ELF-1 (cell line): Measurements from ENCODE around the gene BST1.
A peak's percentile ranks its signal among the peaks of the same experiment; 100 is the strongest.
"Not testable (repeated sequence)": the region's sequence is repeated elsewhere in the genome, so short reads cannot be mapped to it uniquely, and the experiment has no call there.

ENCODE experiments used
- DNase-seq: peaks from one replicate; pipeline ENCODE4 v3.0.0-alpha.2; 2016; ENCODE audit warnings: low read depth, low spot score

The BST1 gene

GRCh38 chr4:15711762-15712161 is 8.9 kb downstream of the BST1 start:
- DNase-seq: no peak

- DNase-seq: no peak
Measured at GRCh38 chr4:15712214-15712613, 9.3 kb downstream of the BST1 start.

- no peak for DNase-seq
Measured at GRCh38 chr4:15714141-15714540, 11.3 kb downstream of the BST1 start.

- DNase-seq: no peak
Measured at GRCh38 chr4:15714646-15715435, 12.0 kb downstream of the BST1 start.

GRCh38 chr4:15716115-15716514 is 13.2 kb downstream of the BST1 start:
- peak; percentile 44 for DNase-seq

GRCh38 chr4:15717086-15717485 is 14.2 kb downstream of the BST1 start:
- DNase-seq: no peak

GRCh38 chr4:15717657-15718416 is 15.0 kb downstream of the BST1 start:
- no peak for DNase-seq

GRCh38 chr4:15718465-15718864 is 15.6 kb downstream of the BST1 start:
- DNase-seq: no peak

GRCh38 chr4:15718959-15719358 is 16.1 kb downstream of the BST1 start:
- no peak for DNase-seq

- no peak for DNase-seq
Measured at GRCh38 chr4:15719506-15719905, 16.6 kb downstream of the BST1 start.

GRCh38 chr4:15720851-15721250 is 18.0 kb downstream of the BST1 start:
- DNase-seq: no peak

GRCh38 chr4:15725608-15726007 is 22.7 kb downstream of the BST1 start:
- DNase-seq: no peak

GRCh38 chr4:15729910-15730533 is 27.2 kb downstream of the BST1 start:
- peak; percentile 14 for DNase-seq

- not testable (repeated sequence) for DNase-seq
Measured at GRCh38 chr4:15733061-15733460, 30.2 kb downstream of the BST1 start.

- DNase-seq: no peak
Measured at GRCh38 chr4:15735536-15735935, 32.7 kb downstream of the BST1 start.

- no peak for DNase-seq
Measured at GRCh38 chr4:15736514-15737050, 33.7 kb downstream of the BST1 start.

GRCh38 chr4:15737255-15737654 is 34.4 kb downstream of the BST1 start:
- DNase-seq: no peak

- no peak for DNase-seq
Measured at GRCh38 chr4:15738877-15739276, 36.0 kb downstream of the BST1 start.

GRCh38 chr4:15740764-15741404 is 38.0 kb downstream of the BST1 start:
- no peak for DNase-seq

- DNase-seq: no peak
Measured at GRCh38 chr4:15742083-15742582, 39.3 kb downstream of the BST1 start.

- DNase-seq: no peak
Measured at GRCh38 chr4:15742637-15743036, 39.8 kb downstream of the BST1 start.
